ENCODE measurements around the gene VPS4B. TPM values are rescaled to one million over a fixed set of nuclear protein-coding genes. Genes with fewer than 3 reads are reported as not detected.
A peak's percentile ranks its signal among the peaks of the same experiment; 100 is the strongest.

VPS4B gene
- total RNA-seq, 4 donors from 2014 or later = 25.7 to 32.1 (median 29.4) TPM

DNA sequence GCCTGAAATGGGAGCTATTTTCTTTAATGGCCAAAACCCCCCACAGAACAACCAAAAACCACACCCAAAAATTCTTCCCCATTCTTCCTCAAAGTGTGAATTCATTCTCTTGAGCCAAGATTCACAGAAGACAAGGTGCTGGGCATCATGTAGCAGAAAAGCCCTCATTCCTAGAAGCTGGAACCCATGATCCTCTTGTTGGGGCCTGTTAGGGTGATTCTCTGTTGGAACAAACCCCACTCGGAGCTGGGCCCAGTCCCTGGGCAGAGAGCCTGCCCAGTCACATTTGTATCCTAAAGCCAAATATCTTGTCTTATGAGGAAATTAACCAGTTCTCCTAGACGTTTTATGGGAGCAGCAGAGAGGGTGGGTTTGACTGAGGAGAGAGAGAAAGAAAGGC is 22.8 kb upstream of the VPS4B start:
- peak overlapping the region; percentile 23 to 56 (median 31) for H3K27ac ChIP-seq (replicated peaks in 1 of 4)
- TF ChIP-seq CTCF (IDR thresholded peaks at IDR 0.05) (no peak), POLR2AphosphoS5 (IDR thresholded peaks at IDR 0.05) (no peak), POLR2A (IDR thresholded peaks at IDR 0.05; ENCODE audit: low read depth) (no peak), EP300 (IDR thresholded peaks at IDR 0.05) (no peak)
- 28% methylated on average over 2 of the region's 2 CpGs for WGBS

GRCh38 chr18:63444580-63444979 is 22.3 kb upstream of the VPS4B start:
- intact Hi-C loops (cut with DNase I) = loop anchor here (5.0 kb wide), 1 partner anchor 102 kb away; no protein-coding TSS in a partner anchor

More for the DNA sequence above, 22.8 kb upstream of the VPS4B start:
- intact Hi-C loops (cut with DNase I) = no loop called here
- H3K36me3 ChIP-seq = no peaks in the 10 kb centered on the region
- no peak overlapping the region for H3K4me3 ChIP-seq
- H3K9me3 ChIP-seq = no peaks in the 10 kb centered on the region
- DNase-seq (ENCODE audit: extremely low spot score) = no peak
- H3K4me1 ChIP-seq = peaks cover 0 to 4% (median 0%) of the 10 kb centered on the region in 4 donors
- no peaks in the 10 kb centered on the region for H3K27me3 ChIP-seq

DNA sequence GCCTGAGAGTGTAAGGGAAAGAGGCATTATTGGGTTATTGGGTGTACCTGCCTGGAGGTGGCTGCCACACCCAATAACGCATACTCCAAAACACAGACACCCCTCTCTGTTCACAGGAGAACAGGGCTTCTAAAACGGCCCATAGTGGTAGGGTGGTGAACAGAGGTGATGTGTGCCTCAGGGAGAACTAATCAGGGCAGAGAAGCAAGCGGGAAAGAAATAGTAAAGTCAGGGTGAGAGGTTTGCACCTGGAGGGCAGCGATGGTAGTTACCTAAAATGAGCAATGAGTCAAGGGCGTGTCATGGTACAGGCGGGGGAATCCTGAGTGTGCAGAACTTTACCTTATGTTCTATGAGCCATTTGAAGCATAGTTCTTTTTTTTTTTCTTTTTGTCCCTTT is 21.6 kb upstream of the VPS4B start:
- DNase-seq (ENCODE audit: extremely low spot score) = no peak
- WGBS = 95% methylated on average over 6 of the region's 6 CpGs
- no peaks in the 10 kb centered on the region for H3K27me3 ChIP-seq
- no peaks in the 10 kb centered on the region for H3K9me3 ChIP-seq
- no peak overlapping the region for H3K4me3 ChIP-seq
- H3K36me3 ChIP-seq = no peaks in the 10 kb centered on the region
- no peak overlapping the region for H3K27ac ChIP-seq (replicated peaks in 1 of 4)
- no peak for TF ChIP-seq CTCF (IDR thresholded peaks at IDR 0.05)
- no peak for TF ChIP-seq POLR2AphosphoS5 (IDR thresholded peaks at IDR 0.05)
- no peak for TF ChIP-seq POLR2A (IDR thresholded peaks at IDR 0.05; ENCODE audit: low read depth)
- TF ChIP-seq EP300 (IDR thresholded peaks at IDR 0.05) = no peak
- intact Hi-C loops (cut with DNase I) = loop anchor here (5.0 kb wide), 1 partner anchor 102 kb away; no protein-coding TSS in a partner anchor
- peaks cover 0 to 5% (median 2%) of the 10 kb centered on the region in 4 donors for H3K4me1 ChIP-seq

More at GRCh38 chr18:63444580-63444979, 22.3 kb upstream of the VPS4B start:
- Histone ChIP-seq H3K27ac (replicated peaks in 1 of 4) (peak overlapping the region; percentile 23 to 56 (median 31)), H3K4me1 (peaks cover 0 to 4% (median 0%) of the 10 kb centered on the region in 4 donors), H3K27me3 (no peaks in the 10 kb centered on the region), H3K9me3 (no peaks in the 10 kb centered on the region), H3K4me3 (no peak overlapping the region), H3K36me3 (no peaks in the 10 kb centered on the region)
- 66% methylated on average over 6 of the region's 6 CpGs for WGBS
- peak; percentile 85 for DNase-seq (ENCODE audit: extremely low spot score)
- TF ChIP-seq EP300 (IDR thresholded peaks at IDR 0.05) = no peak
- TF ChIP-seq POLR2AphosphoS5 (IDR thresholded peaks at IDR 0.05) = peak; percentile 16 to 33

GRCh38 chr18:63440881-63441280 is 18.6 kb upstream of the VPS4B start:
- Histone ChIP-seq H3K9me3 (no peaks in the 10 kb centered on the region), H3K27me3 (no peaks in the 10 kb centered on the region), H3K4me1 (peaks cover 0 to 5% (median 2%) of the 10 kb centered on the region in 4 donors), H3K4me3 (no peak overlapping the region), H3K36me3 (no peaks in the 10 kb centered on the region), H3K27ac (replicated peaks in 1 of 4) (no peak overlapping the region)
- intact Hi-C loops (cut with DNase I) = loop anchor here (2.0 to 5.0 kb wide), 2 partner anchors 99 to 424 kb away; no protein-coding TSS in a partner anchor
- DNase-seq (ENCODE audit: extremely low spot score) = peak; percentile 17
- WGBS = 80% methylated on average over 5 of the region's 5 CpGs
- TF ChIP-seq POLR2AphosphoS5 (IDR thresholded peaks at IDR 0.05) = no peak
- no peak for TF ChIP-seq POLR2A (IDR thresholded peaks at IDR 0.05; ENCODE audit: low read depth)
- TF ChIP-seq EP300 (IDR thresholded peaks at IDR 0.05) = no peak
- no peak for TF ChIP-seq CTCF (IDR thresholded peaks at IDR 0.05)

- Histone ChIP-seq H3K27ac (replicated peaks in 1 of 4) (no peak overlapping the region), H3K36me3 (no peaks in the 10 kb centered on the region), H3K4me1 (peaks cover 0 to 5% (median 2%) of the 10 kb centered on the region in 4 donors), H3K9me3 (no peaks in the 10 kb centered on the region), H3K27me3 (no peaks in the 10 kb centered on the region), H3K4me3 (no peak overlapping the region)
- 58% methylated on average over 1 of the region's 1 CpG for WGBS
- intact Hi-C loops (cut with DNase I) = loop anchor here (2.0 to 5.0 kb wide), 2 partner anchors 98 to 423 kb away; no protein-coding TSS in a partner anchor
- TF ChIP-seq POLR2A (IDR thresholded peaks at IDR 0.05; ENCODE audit: low read depth) (no peak), EP300 (IDR thresholded peaks at IDR 0.05) (no peak), CTCF (IDR thresholded peaks at IDR 0.05) (no peak), POLR2AphosphoS5 (IDR thresholded peaks at IDR 0.05) (no peak)
- no peak for DNase-seq (ENCODE audit: extremely low spot score)
Observed at GRCh38 chr18:63440219-63440618, 17.9 kb upstream of the VPS4B start.

Data from esophagus muscularis mucosa (tissue), 4 donors.